Stimulated activated naive CD8-positive, alpha-beta T cell treated with anti-CD3 and anti-CD28 coated beads, Interleukin-15, Interleukin-2, amounts not matched to agents 100 U/mL and 50 U/mL, for 24 hours (primary cell): Measurements from ENCODE around the gene NTNG1.
"Not testable (repeated sequence)": the region's sequence is repeated elsewhere in the genome, so short reads cannot be mapped to it uniquely, and the experiment has no call there.

Experiments used
- ATAC-seq: fragments of 150-1000 bp; cut with Tn5 transposase; one replicate; pipeline ENCODE4 v1.10.0; 2021
- DNase-seq: peaks from one replicate; pipeline ENCODE4 v3.0.0; 2021

Gene NTNG1

GRCh38 chr1:107142666-107143065, 1.8 kb downstream of the NTNG1 start:
- ATAC-seq = no peak
- no peak for DNase-seq

GRCh38 chr1:107145637-107146036, 4.8 kb downstream of the NTNG1 start:
- ATAC-seq (no peak), DNase-seq (no peak)

GRCh38 chr1:107147843-107148242, 7.0 kb downstream of the NTNG1 start:
- ATAC-seq (no peak), DNase-seq (no peak)

- DNase-seq = no peak
- no peak for ATAC-seq
Observed at GRCh38 chr1:107149946-107150345, 9.1 kb downstream of the NTNG1 start.

DNA sequence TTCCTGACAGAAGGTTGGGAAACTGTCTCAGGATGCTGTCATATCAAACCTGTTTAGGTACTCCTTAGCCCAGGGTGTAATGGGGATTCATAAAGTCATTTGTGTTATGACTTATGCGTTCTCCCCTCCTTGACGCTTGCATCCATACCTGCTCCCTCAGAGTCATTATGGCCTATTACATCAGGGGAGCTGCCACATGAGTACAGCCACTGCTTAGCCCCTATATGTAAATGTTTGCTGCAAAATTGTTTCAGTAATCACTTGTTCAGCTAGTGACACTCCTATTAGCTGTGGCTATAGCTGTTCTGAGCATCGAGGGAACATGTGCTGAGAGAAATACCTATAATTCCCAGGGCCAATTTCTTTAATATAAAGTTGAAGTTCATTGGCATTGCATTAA, 10.5 kb downstream of the NTNG1 start:
- DNase-seq = no peak

DNA sequence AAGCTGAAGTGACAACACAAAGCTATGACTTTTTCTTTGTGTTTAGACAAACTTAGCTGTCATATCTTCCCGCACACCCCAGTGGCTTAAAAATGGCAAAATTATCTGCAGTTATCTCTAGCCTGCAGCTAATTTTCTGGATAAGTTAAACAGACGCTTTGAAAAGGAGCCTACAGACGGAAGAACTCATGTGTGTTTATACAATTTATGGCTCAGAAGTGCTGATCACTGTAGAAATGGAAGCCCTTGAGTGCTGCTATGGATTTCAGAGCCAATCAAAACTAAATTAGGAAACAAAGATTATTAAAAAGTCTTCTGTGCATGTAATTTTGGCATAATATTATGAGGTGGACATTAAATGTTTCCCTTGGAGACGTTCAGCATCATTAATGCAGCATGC, 11.6 kb downstream of the NTNG1 start:
- DNase-seq = no peak
- ATAC-seq = no peak

More for the DNA sequence above, 10.5 kb downstream of the NTNG1 start:
- no peak for ATAC-seq

DNA sequence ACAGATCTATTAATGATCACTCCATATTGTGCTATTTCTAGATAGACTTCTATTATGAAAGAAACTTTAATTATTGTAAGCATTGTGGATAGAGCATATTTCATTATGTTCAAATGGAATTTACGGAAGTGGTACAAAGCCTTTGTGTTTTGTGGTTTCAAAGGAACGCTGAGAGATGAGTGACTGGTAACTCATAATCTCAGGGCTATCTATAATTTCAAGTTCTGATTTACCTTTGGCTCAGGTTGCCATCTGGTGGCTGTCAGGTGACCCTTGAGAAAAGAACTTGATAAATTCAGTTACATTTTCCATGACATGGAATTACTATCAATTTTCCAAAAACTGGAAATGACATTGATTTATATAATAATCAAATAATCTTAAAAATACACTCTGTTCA, 12.2 kb downstream of the NTNG1 start:
- no peak for ATAC-seq
- no peak for DNase-seq

DNA sequence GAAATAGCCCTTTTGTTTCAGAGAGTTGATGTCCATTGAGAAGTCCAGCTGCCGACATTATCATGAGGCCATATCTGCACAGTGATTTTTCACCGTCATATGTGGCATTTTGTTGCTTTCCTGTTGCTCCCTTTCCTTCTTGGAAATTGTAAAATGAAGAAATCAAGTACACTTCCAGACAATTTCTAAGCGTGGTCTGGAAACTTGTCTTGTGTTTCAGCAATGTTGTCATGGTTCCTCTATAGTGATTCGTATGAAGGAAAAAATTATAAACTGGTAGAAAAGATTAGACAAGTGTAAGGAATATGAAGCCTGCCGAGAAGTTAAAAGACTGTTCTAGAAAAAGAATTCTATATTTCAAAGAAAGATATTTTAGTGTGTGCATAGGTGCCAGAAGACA, 17.7 kb downstream of the NTNG1 start:
- no peak for ATAC-seq
- no peak for DNase-seq

DNA sequence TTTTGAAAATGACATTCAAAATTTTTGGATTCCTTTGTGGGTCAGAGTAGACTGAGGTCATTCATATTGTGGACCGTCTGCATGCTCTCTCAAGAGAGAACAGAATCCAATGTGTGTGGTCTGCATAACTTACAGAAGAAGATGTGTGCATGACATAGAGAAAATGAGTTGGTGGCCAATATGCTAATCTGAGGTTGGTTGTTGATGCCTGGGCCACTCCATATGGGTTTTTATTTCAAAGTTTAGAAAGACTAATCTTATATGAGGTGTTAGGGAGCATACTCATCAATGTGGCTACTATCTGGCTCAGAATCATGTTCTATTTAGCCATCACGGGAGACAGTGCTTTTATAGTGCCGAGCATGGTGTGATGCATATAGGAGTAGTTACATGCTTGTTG, 18.2 kb downstream of the NTNG1 start:
- ATAC-seq = no peak
- DNase-seq = no peak

DNA sequence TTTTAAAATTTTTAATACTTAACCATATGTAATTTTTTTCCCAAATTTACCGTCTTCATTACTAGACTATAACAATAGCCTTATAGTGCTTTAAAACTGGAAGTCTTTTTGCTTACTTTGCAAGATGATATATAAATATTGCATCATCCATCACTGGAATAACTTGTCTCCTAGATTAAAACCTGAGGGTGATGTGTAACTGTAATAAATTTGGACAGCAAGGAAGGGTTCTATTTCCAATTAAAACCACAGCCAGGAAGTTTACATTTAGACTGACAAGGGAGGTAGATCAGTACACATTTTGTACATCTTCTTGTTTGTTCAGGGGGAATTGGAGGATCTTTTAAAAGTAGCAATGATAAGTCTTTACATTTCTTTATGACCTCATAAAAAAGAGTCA, 21.9 kb downstream of the NTNG1 start:
- no peak for DNase-seq
- ATAC-seq = no peak

DNA sequence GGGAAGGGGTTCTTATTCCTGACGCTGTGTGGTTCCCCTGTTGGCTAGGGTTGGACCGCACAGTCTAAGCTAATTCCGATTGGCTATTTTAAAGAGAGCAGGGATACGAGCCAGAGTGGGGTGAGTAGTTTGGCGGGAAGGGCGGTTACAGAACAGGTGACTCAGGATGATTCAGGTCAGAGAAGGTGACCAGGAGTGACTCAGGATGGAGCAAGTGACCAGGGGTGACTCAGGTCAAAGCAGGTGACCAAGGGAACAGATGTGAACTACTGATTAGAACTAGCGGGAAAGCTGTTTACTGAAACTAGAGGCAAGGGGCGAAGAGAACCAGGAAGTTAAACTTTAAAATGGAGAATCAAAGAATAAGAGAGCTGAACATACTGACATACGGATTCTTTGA, 24.1 kb downstream of the NTNG1 start:
- DNase-seq, ATAC-seq: not testable (repeated sequence)

DNA sequence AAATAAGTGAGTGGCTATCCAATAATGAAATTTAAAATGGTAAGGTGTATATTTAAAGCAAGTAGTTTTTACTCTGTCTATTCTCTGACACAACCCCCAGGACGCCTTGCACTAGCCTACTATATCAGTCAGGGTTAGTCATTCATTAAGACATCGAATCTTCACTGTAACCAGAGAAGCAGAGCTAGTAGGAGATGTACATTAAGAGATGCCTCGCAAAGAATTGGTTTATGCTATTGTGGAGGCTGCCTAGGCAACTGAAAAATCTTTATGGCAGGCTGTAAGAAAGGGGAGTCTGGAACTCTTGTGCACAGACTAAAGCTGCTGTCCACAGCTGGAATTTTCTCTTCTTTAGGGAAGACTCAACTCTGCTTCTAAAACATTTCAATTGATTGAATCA, 28.8 kb downstream of the NTNG1 start:
- no peak for DNase-seq
- no peak for ATAC-seq

DNA sequence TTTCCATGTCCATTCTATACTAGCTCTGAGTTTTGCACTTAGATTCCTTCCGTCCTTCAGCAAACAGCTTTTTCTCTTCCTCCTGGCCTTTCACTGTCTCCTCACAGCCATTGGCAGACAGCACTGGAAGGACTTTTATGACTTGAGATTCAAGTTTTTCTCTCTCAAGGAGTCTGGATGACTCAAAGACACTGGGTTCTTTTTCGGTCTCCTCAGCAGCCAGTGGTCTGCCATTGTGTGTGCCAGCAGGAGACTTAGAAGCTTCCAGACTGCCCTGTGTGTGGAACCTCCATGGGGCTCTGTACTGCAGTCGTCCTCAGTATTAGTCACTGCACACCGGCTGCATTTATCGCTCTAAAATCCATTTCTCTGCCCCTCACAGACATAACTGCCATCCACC, 30.5 kb downstream of the NTNG1 start:
- ATAC-seq = no peak
- DNase-seq = no peak

DNA sequence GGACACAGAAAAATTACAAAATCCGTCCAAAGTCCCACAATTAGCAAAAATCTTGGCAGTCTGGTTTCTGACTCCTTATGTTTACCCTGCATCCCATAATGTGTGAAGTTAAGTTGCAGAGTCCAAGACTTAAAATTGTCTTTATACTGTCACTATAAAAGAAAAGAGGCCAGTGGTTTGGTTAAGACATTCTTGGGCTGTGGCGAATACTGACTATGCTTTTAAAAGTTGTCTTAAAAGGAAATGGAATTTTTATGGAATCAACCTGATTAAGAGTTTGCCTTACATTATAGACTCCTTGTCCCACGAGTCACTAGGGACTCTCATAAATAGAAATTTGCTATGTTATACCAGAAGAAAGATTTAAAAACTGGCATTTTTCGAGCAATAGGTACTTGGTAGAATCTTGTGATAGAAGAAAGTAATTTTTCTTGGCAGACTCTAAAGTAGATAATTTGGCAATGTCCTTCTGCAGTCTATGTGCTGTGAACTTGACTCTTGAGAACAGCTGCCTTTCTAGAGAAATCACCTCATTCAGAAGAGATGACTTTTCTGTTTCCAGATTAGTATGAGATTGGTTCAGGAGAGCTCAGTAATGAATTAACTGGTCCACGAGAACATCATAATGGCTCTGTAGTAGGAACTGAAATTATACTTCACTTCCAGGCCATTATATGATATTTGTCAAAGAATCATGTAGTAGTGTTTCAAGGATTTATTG, 31.8 kb downstream of the NTNG1 start:
- DNase-seq = no peak
- no peak for ATAC-seq

DNA sequence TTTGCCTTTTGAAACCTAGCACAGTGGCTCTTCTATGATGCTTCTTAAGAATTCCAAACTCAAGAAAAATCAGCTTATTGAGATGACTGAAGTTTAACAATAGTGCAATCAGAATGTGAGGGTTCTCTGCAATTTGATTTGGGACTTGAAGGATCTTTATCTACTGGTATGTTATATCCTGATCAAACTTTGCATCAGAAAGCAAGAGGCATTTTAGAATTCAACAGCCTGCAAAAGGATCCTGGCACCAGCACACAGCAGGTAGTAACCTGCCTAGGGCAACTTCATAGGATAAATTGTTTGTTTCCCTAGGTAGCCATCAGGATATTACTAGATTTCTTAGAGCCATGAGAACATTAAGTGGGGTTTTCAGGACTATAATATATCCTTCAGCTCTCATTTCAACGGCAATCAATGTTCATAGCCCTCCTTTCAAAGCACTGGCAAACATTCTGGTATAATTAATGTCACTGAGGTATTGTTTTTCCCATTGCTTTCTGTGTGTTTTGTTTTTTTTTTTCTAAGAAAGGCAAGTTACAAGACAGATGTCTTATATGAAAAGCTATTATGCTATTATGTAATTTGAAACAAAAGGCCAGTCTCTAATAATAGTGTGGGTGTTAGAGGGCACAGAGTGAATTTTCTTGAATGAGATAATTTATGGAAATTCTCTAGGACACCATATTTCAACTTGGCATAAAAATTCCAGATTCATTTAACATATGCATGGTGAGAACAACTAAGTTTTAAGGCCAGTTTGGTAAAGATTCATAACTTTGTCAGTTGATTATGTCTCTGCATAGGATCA, 34.5 kb downstream of the NTNG1 start:
- DNase-seq (no peak), ATAC-seq (no peak)

GRCh38 chr1:107181253-107181969, 40.6 kb downstream of the NTNG1 start:
- no peak for ATAC-seq
- DNase-seq = no peak

DNA sequence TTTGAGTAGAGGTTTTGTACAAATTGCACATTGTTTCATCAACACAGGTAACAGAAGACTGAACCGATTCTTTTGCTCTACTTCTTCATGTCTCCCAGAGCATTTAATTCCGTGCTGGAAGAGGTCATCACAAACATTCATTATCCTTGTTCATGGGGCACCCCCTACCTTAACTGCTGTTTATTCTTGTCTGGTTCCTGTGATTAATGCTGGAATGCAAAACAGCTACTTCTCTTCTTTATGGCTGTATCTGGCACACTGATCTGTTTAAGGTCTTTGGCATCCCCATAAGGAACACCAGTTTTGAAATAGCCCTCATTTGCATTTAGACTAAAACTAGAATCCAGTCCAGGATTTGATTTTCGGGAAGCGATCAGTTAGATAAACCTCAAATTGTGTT, 42.2 kb downstream of the NTNG1 start:
- no peak for DNase-seq
- ATAC-seq = no peak

DNA sequence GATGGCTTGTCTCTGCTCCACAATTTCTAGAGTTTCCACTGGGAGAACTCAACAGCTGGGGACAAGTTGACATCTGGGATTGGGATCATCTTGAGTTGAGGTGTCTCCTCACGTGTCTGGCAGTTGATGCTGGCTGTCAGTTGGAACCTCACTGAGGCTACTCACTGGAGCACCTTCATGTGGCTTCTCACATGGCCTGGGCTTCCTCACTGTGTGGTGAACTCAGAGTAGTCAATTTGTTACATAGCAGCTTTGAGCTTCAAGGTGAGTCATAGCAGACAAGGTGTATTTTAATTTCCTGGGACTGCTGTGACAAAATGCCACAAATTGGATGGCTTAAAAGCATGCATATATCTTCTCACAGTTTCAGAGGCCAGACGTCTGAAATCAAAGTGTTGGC, 44.0 kb downstream of the NTNG1 start:
- ATAC-seq (no peak), DNase-seq (no peak)

GRCh38 chr1:107187399-107187798, 46.6 kb downstream of the NTNG1 start:
- DNase-seq = no peak
- no peak for ATAC-seq

DNA sequence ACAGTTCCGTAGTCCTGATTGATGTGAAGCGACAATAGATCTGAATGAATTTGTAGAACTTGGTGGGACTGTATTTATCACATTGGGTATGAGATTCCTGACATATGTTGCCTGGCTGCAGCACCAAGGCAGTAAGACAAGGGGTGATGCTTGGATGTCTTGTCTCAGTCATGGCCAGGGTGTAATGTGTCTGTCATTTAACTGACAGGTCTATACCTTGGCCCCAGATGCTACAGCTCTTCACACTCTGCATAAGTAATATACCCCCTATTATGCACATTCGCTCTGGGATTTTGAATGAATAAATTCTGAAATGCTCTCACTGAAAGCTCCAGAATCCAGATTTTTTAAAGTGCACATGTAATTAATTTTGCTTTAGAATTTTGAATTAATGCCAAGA, 47.3 kb downstream of the NTNG1 start:
- DNase-seq (no peak), ATAC-seq (no peak)

GRCh38 chr1:107194380-107194779, 53.5 kb downstream of the NTNG1 start:
- ATAC-seq (no peak), DNase-seq (no peak)

DNA sequence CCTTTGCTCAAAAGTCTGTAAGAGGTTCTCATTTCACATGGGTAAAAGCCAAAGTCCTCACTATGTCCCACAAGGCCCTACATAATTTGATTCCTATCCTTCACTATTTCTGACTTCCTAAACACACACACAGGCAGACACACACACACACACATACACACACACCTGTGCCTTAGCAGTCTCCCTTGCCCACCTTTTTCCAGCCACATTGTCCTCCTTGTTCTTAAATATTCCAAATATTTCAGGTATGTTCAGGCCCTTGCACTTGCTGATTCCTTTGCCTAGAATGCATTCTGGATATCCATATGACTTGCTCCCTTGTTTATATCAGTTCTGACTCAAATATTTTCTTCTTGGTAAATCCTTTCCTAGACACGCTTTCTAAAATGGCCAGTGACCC, 54.6 kb downstream of the NTNG1 start:
- DNase-seq (no peak), ATAC-seq (no peak)

DNA sequence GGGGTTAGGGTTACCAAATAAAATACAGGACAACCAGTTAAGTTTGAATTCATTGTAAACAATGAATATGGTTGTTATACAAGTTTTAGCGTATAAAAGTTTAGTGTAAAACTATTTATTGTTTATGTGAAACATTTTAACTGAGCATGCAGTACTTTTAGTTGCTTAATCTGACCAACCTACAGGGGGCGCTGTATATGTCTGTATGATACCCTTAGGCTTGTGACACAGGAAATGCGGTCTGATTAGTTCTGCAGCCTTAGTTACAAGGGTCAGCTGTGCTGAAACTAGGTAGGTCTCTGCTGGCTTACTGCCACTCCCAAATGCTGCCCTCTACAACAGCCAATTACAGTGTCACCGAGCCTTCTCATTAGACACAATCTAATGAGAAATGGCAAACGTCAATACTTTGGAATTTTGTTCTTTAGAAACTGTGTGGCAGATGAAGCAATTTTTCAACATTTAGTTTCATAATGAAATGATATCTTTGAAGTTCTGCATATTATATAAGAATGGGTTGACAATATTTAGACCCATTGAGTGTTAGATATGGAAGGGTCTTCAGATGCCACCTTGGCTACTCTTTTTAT, 56.2 kb downstream of the NTNG1 start:
- no peak for ATAC-seq
- peak; percentile 16 for DNase-seq
